Activated T-cell treated with anti-CD3 and anti-CD28 coated beads, Interleukin-2, amount 50 U/mL, for 72 hours (primary cell): ENCODE measurements around the gene MRPL1. TPM values are rescaled to one million over a fixed set of nuclear protein-coding genes. Genes with fewer than 3 reads are reported as not detected.
A peak's percentile ranks its signal among the peaks of the same experiment; 100 is the strongest.
"Not testable (repeated sequence)": the region's sequence is repeated elsewhere in the genome, so short reads cannot be mapped to it uniquely, and the experiment has no call there.

Experiments used
- ATAC-seq, 2 donors: fragments of 150-1000 bp; cut with Tn5 transposase; replicated peaks in 1 of 2; 2 replicates each; pipeline ENCODE4 v1.10.0; 2021; ENCODE audit warnings: moderate library complexity in 2 of 2, mild to moderate bottlenecking in 1 of 2
- DNase-seq, 2 donors: peaks; one replicate each; pipeline ENCODE4 v3.0.0; 2021 to 2022; ENCODE audit warnings: mixed read lengths in 1 of 2
- H3K27ac Mint-ChIP-seq: one replicate; pipeline ENCODE4 v1.8.0; 2022; ENCODE audit warnings: mild to moderate bottlenecking, moderate library complexity, mixed read lengths
- H3K27me3 Mint-ChIP-seq: one replicate; pipeline ENCODE4 v1.8.0; 2022; ENCODE audit warnings: low read depth, mixed read lengths
- H3K36me3 Mint-ChIP-seq, 2 donors: one replicate each; pipeline ENCODE4 v1.8.0; 2022; ENCODE audit warnings: mixed read lengths in 2 of 2, mild to moderate bottlenecking in 1 of 2; ENCODE audit not compliant: insufficient read depth in 2 of 2
- H3K4me1 Mint-ChIP-seq: one replicate; pipeline ENCODE4 v1.8.0; 2022; ENCODE audit warnings: low read depth, mixed read lengths
- H3K4me3 Mint-ChIP-seq, 2 donors: one replicate each; pipeline ENCODE4 v1.8.0; 2022; ENCODE audit warnings: mild to moderate bottlenecking in 2 of 2, mixed read lengths in 2 of 2, moderate library complexity in 2 of 2
- H3K9me3 Mint-ChIP-seq, 2 donors: one replicate each; pipeline ENCODE4 v1.8.0; 2022; ENCODE audit warnings: mixed read lengths in 2 of 2
- total RNA-seq, 2 donors: library from RNA; stranded (reverse); gene quantifications; one replicate each; pipeline ENCODE4 v1.2.3, GENCODE V29; 2022

Gene MRPL1
- total RNA-seq, 2 donors from 2014 or later = 39.3 to 76.8 TPM

DNA sequence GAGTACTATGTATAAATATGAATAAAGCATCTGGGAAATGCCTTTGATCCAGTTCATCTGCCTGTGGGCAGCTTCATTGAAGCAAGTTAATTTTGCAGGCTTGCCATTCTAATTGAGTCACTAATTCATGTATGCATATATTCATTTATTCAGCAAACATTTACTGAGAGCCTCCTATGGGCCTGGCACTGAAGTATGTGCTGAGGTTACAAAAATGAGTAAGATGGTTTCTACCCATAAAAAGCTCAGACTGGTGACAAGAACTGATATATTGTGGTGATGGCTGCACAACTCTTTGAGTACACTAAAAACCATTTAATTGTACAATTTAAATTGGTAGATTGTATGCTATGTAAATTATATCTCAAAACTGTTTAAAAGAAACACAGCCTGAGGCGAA lies 1.1 kb upstream of the MRPL1 start:
- DNase-seq (peak; percentile 34 to 46), ATAC-seq (peak; percentile 78 to 79)
- Mint-ChIP-seq H3K4me1 (peaks cover 89% of the 10 kb centered on the region), H3K36me3 (peaks cover 11 to 14% of the 10 kb centered on the region in 2 donors), H3K9me3 (no peaks in the 10 kb centered on the region), H3K27me3 (no peaks in the 10 kb centered on the region), H3K4me3 (peak overlapping the region; percentile 97 to 98), H3K27ac (peak overlapping the region; percentile 100)

DNA sequence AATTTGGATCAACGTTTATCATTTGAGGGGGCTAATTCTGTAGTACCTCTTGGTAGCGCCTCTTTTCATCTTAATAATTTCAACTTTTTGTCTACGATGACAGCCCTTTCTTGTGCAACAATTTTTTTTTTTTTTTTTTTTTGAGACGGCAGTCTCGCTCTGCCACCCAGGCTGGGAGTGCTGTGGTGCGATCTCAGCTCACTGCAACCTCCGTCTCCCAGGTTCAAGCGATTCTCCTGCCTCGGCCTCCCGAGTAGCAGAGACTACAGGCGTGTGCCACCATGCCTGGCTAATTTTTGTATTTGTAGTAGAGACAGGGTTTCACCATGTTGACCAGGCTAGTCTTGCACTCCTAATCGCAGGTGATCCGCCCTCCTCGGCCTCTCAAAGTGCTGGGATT lies 711 bp downstream of the MRPL1 start:
- not testable (repeated sequence) for ATAC-seq, H3K27me3 Mint-ChIP-seq, DNase-seq, H3K9me3 Mint-ChIP-seq
- Mint-ChIP-seq H3K4me3 (peak overlapping the region; percentile 97 to 98), H3K36me3 (peaks cover 14 to 18% of the 10 kb centered on the region in 2 donors), H3K27ac (peak overlapping the region; percentile 100), H3K4me1 (peaks cover 85% of the 10 kb centered on the region)

DNA sequence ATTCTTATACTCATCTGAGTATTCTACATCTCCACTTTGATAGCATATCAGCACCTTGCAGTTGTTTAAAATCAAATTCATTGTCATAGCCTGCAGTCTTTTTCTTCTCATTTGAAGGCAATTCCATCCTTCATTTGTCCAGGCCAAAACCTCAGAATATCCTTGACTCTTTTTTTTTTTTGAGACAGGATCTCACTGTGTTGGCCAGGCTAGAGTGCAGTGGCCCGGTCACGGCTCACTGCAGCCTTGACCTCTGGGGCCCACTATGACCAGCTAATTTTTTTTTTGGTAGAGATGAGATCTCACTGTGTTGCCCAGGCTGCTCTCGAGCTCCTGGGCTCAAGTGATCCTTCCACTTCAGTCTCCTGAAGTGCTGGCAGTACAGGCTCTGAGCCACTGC lies 2.6 kb downstream of the MRPL1 start:
- Mint-ChIP-seq H3K36me3 (peaks cover 14 to 27% of the 10 kb centered on the region in 2 donors), H3K4me3 (peak overlapping the region in 1 of 2 donors; percentile 35), H3K27me3 (no peaks in the 10 kb centered on the region), H3K27ac (peak overlapping the region; percentile 44), H3K9me3 (no peaks in the 10 kb centered on the region), H3K4me1 (peaks cover 81% of the 10 kb centered on the region)
- DNase-seq (no peak), ATAC-seq (no peak)

DNA sequence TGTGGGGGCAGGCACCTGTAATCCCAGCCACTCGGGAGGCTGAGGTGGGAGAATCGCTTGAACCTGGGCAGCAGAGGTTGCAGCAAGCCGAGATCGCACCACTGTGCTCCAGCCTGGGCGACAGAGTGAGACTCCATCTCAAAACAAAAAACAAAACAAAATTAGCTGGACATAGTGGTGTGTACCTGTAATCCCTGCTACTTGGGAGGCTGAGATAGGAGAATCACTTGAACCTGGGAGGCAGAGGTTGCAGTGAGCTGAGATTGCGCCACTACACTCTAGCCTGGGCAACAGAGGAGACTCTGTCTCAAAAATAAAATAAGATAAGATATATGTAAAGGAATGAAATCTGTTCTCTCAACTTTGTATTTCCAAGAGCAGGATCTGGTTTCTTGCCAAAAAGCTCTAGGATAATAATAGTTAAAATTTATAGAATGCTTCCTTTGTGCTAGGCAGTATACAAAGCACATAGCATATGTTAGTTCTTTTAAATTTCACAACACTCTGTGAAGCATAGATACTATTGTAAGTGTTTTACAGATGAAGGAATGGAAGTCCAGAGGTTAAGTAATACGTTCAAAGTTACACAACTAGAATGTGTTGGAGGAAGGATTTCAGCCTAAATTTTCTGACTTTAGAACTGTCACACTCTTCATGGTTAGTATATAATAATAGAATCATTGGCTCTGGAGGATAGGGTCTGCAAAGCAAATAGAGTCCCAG lies 10.3 kb downstream of the MRPL1 start:
- Mint-ChIP-seq H3K27me3 (no peaks in the 10 kb centered on the region), H3K9me3 (no peaks in the 10 kb centered on the region), H3K4me3 (no peak overlapping the region), H3K36me3 (peaks cover 6 to 33% of the 10 kb centered on the region in 2 donors), H3K27ac (no peak overlapping the region), H3K4me1 (peaks cover 18% of the 10 kb centered on the region)
- no peak for ATAC-seq
- DNase-seq = no peak

DNA sequence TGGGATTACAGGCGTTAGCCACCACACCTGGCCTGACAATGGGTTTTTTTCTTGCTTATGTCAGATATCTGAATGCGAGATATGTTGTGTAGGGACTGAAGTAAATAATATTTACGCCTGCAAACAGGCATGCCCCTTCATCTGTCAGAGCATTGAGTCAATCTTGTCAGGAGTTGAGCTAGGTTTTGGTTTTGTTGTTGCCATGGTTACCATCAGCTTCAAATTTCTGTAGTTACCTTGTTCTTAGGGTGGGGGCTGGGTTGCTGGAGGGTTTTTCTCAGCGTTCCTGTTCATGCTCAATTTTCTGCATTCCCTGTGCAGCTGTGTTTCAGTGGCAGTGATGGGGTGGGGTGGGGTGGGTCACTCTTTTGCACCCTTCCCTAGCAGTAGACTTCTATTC lies 14.5 kb downstream of the MRPL1 start:
- H3K4me3 Mint-ChIP-seq = no peak overlapping the region
- no peaks in the 10 kb centered on the region for H3K9me3 Mint-ChIP-seq
- peaks cover 32% of the 10 kb centered on the region for H3K4me1 Mint-ChIP-seq
- ATAC-seq (no peak), DNase-seq (no peak)
- no peaks in the 10 kb centered on the region for H3K27me3 Mint-ChIP-seq
- H3K27ac Mint-ChIP-seq = no peak overlapping the region
- H3K36me3 Mint-ChIP-seq = peaks cover 11 to 37% of the 10 kb centered on the region in 2 donors

DNA sequence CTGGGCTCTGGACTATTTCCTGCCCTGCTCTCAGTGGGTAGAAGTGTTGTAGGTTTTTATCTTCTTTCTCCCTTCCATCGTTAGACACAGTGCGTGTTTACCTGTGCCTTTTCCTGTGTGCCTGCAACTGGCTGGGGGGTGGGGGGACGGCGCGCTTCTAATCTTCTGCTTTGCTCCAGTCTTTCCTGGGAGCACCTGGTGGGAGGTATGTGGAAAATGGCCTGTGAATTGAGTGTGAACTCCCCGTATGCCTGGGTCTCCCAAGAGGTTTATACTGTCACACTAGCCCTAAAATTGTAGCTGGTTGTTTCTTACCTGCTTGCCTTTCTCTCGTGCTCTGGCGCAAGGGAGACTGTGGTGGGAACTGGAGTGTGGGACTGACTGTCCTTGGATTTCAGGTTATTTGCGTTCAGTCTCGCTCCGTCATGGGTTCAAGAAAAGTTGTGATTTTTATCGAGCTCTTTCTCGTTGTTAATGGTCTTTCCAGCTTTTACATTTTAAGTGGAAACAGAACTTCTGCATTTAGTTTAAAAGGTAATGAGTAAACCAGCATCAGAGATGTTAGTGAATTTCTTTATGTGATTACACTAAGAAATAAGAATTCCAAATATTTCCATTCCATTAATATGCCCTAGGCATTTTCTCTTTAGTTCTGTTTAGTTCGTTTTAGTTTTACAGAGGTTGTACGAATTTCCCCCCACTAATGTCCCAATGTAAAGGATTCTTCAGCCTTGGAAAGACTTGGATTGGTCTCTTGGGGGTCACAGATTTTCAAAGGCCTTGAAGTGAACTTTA lies 15.3 kb downstream of the MRPL1 start:
- no peak for ATAC-seq
- Mint-ChIP-seq H3K27me3 (no peaks in the 10 kb centered on the region), H3K4me1 (peaks cover 34% of the 10 kb centered on the region), H3K36me3 (peaks cover 11 to 37% of the 10 kb centered on the region in 2 donors), H3K9me3 (no peaks in the 10 kb centered on the region), H3K4me3 (no peak overlapping the region), H3K27ac (no peak overlapping the region)
- DNase-seq = no peak

DNA sequence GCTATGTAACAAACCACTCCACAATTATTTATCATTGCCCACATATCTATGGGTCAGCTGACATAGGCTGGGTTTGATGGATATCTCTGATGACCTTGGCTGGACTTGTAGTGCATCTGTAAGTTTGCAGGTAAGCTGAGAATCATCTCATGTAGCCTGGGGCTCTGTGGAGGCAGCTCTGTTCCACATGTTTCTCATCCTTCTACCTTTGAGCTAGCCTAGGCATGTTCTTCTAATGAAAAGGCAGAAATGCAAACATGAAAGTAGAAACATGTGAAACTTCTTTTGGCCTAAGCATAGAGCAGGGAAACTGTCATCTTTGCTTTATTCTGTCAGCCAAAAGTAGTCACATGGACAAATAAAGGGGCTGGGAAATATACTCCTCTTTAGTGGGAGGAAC lies 18.2 kb downstream of the MRPL1 start:
- peaks cover 12 to 35% of the 10 kb centered on the region in 2 donors for H3K36me3 Mint-ChIP-seq
- no peak overlapping the region for H3K4me3 Mint-ChIP-seq
- no peak for ATAC-seq
- DNase-seq = no peak
- H3K9me3 Mint-ChIP-seq = no peaks in the 10 kb centered on the region
- H3K27me3 Mint-ChIP-seq = no peaks in the 10 kb centered on the region
- peaks cover 34% of the 10 kb centered on the region for H3K4me1 Mint-ChIP-seq
- H3K27ac Mint-ChIP-seq = no peak overlapping the region

DNA sequence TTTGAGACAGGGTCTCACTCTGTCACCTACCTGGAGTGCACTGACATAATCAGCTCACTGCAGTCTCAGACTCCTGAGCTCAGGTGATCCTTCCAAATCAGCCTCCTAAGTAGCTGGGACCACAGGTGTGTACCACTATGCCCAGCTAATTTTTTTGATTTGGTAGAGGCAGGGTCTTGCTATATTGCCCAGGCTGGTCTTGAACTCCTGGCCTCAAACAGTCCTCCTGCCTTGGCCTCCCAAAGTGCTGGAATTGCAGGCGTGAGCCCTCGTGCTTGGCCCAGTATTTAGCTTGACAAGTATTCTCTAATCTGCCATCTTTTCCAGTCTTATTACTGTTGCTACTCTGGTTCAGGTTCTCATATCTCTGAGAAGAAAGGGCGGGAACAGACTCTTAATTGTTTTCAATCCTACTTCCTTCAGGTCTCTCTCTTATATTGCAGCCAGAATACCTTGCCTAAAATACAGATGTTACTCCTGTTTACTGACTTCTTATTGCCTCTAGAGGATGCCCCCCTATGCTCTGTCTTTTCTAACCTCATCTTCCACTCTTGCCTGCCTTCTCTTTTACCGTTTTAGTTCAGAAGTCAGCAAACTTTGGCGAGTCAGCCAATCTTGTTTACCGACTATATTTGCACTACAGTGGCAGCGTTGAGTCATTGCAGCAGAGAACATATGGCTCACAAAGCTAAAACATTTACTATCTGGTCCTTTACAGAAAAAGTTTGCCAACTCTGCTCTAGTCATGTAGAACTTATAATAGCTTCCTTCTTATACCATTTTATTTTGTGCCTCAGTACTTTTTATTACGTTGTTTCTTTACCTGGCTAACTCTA lies 19.0 kb downstream of the MRPL1 start:
- ATAC-seq (peak in 1 of 2 donors; percentile 57), DNase-seq (no peak)
- Mint-ChIP-seq H3K27me3 (no peaks in the 10 kb centered on the region), H3K9me3 (no peaks in the 10 kb centered on the region), H3K4me3 (peak overlapping the region in 1 of 2 donors; percentile 18), H3K36me3 (peaks cover 11 to 33% of the 10 kb centered on the region in 2 donors), H3K4me1 (peaks cover 34% of the 10 kb centered on the region), H3K27ac (peak overlapping the region; percentile 80)

DNA sequence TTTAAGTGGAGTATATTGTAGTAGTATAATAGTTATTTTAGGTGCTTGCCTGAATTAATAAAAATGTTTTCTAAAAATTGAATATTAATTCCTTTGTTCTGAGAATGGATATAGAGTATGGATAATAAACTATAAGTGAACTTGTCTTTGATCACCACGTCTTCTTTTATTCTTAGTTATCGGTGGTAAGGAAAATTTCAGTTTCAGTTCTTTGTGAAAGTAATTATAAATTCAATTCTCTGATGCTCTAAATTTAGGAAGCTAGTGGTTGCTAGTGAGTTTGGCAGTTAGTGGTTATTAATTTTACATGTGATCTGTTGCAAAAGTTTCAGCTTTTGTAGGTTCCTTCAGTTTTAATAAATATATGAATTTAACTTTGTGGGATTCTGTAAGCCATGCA lies 30.8 kb downstream of the MRPL1 start:
- H3K4me3 Mint-ChIP-seq = no peak overlapping the region
- peaks cover 14 to 42% of the 10 kb centered on the region in 2 donors for H3K36me3 Mint-ChIP-seq
- no peaks in the 10 kb centered on the region for H3K27me3 Mint-ChIP-seq
- no peaks in the 10 kb centered on the region for H3K9me3 Mint-ChIP-seq
- H3K27ac Mint-ChIP-seq = peak overlapping the region; percentile 93
- no peak for DNase-seq
- ATAC-seq = no peak
- peaks cover 21% of the 10 kb centered on the region for H3K4me1 Mint-ChIP-seq

DNA sequence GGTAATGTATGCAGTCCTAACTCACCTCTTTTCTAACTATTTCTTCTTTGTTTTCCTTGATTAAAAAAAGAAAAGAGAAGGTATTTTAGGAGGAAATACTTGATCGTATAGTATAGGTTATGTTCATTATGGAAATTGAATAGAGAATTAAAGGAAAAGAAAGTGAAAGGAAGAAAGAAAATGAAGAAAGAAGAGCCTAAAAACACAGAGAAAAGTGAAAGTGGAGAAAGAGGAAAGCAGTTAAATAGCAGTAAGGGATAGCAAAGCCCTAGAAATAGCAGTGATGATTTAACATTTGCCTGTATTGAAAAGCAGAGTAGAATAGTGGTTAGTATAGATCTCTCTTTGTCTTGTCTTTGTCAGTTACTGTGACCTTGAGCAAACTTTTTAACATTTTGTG lies 37.0 kb downstream of the MRPL1 start:
- H3K4me3 Mint-ChIP-seq = peak overlapping the region; percentile 14 to 59
- no peaks in the 10 kb centered on the region for H3K9me3 Mint-ChIP-seq
- no peaks in the 10 kb centered on the region for H3K27me3 Mint-ChIP-seq
- peak overlapping the region; percentile 14 for H3K27ac Mint-ChIP-seq
- peaks cover 16 to 45% of the 10 kb centered on the region in 2 donors for H3K36me3 Mint-ChIP-seq
- ATAC-seq (no peak), DNase-seq (no peak)
- peaks cover 17% of the 10 kb centered on the region for H3K4me1 Mint-ChIP-seq

DNA sequence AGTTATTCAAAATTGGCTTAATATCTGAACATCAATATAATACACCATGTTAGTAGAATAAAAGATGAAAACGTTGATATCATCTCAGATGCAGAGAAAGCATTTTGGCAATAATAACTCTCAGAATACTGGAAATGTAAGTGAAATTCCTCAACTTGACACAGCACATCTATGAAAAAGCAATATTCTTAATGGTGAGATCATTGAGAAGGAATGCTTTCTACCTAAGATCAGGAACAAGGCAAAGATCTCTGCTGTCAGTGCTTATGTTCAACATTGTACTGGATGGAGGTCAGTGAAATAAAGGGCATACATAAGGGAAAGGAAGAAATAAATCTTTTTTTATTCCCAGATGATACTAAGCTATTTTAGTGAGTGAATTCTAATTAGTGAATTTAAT lies 40.6 kb downstream of the MRPL1 start:
- peaks cover 8 to 47% of the 10 kb centered on the region in 2 donors for H3K36me3 Mint-ChIP-seq
- no peak overlapping the region for H3K4me3 Mint-ChIP-seq
- peaks cover 13% of the 10 kb centered on the region for H3K4me1 Mint-ChIP-seq
- no peaks in the 10 kb centered on the region for H3K27me3 Mint-ChIP-seq
- DNase-seq (no peak), ATAC-seq (no peak)
- H3K9me3 Mint-ChIP-seq = no peaks in the 10 kb centered on the region
- H3K27ac Mint-ChIP-seq = no peak overlapping the region

DNA sequence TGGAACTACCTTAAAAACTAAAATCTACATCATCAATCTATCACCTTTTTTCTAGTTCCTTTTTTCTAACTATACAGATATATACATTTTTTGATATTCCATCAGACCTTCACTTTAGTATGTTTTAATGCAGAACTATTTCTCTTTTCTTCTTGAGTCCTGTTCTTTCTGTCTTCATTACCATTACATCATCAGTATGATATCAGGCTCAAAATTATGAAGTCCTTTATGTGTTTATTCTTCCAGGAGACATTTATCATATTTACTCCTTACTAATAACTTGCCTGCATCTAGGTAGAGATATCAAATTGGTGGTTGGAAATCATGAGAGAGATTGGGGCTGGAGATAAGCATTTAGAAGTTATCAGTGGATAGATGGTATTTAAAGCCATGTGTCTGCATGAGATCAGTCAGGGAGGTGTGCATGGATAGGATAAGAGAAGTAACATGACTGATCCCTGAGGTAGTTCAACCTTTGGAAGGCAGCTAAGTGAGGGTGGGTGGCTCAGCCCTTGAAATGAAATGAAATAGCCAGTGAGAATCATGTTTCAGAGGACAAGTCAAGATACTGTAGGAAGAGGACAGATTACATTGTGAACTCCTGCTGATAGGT lies 43.1 kb downstream of the MRPL1 start:
- Mint-ChIP-seq H3K36me3 (peaks cover 4 to 48% of the 10 kb centered on the region in 2 donors), H3K4me3 (no peak overlapping the region), H3K27ac (no peak overlapping the region), H3K27me3 (no peaks in the 10 kb centered on the region), H3K9me3 (no peaks in the 10 kb centered on the region), H3K4me1 (no peaks in the 10 kb centered on the region)
- DNase-seq = no peak
- ATAC-seq = no peak
